22Rv1 (cell line): ENCODE measurements around the gene IFITM5.

ENCODE experiments used
- H3K27ac ChIP-seq: fragments of 450-650 bp; 2 replicates; pipeline ENCODE4 v1.5.1; 2017
- ZFX ChIP-seq: fragments of 450-650 bp; IDR thresholded peaks from 2 replicates; pipeline ENCODE4 v1.6.1; 2017; ENCODE audit warnings: antibody characterized with exemption, borderline replicate concordance
- TF ChIP-seq, protein P1 (sequence below): fragments of 450-650 bp; IDR thresholded peaks from 2 replicates; pipeline ENCODE4 v1.5.1; 2017; ENCODE audit warnings: mild to moderate bottlenecking

Gene IFITM5

DNA sequence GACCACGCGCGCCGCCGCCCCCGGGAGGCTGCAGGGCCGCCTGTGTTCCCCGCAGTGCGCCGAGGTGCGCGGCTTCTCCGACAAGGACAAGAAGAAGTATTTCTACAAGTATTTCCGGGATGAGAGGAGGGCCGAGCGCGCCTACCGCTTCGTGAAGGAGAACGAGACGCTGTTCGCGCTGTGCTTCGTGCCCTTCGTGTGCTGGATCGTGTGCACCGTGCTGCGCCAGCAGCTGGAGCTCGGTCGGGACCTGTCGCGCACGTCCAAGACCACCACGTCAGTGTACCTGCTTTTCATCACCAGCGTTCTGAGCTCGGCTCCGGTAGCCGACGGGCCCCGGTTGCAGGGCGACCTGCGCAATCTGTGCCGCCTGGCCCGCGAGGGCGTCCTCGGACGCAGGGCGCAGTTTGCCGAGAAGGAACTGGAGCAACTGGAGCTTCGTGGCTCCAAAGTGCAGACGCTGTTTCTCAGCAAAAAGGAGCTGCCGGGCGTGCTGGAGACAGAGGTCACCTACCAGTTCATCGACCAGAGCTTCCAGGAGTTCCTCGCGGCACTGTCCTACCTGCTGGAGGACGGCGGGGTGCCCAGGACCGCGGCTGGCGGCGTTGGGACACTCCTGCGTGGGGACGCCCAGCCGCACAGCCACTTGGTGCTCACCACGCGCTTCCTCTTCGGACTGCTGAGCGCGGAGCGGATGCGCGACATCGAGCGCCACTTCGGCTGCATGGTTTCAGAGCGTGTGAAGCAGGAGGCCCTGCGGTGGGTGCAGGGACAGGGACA is 18.4 kb downstream of the IFITM5 start:
- TF ChIP-seq, protein P1, sequence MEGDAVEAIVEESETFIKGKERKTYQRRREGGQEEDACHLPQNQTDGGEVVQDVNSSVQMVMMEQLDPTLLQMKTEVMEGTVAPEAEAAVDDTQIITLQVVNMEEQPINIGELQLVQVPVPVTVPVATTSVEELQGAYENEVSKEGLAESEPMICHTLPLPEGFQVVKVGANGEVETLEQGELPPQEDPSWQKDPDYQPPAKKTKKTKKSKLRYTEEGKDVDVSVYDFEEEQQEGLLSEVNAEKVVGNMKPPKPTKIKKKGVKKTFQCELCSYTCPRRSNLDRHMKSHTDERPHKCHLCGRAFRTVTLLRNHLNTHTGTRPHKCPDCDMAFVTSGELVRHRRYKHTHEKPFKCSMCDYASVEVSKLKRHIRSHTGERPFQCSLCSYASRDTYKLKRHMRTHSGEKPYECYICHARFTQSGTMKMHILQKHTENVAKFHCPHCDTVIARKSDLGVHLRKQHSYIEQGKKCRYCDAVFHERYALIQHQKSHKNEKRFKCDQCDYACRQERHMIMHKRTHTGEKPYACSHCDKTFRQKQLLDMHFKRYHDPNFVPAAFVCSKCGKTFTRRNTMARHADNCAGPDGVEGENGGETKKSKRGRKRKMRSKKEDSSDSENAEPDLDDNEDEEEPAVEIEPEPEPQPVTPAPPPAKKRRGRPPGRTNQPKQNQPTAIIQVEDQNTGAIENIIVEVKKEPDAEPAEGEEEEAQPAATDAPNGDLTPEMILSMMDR: no peak
- TF ChIP-seq ZFX: no peak
- H3K27ac ChIP-seq: peak overlapping the region; percentile 68

DNA sequence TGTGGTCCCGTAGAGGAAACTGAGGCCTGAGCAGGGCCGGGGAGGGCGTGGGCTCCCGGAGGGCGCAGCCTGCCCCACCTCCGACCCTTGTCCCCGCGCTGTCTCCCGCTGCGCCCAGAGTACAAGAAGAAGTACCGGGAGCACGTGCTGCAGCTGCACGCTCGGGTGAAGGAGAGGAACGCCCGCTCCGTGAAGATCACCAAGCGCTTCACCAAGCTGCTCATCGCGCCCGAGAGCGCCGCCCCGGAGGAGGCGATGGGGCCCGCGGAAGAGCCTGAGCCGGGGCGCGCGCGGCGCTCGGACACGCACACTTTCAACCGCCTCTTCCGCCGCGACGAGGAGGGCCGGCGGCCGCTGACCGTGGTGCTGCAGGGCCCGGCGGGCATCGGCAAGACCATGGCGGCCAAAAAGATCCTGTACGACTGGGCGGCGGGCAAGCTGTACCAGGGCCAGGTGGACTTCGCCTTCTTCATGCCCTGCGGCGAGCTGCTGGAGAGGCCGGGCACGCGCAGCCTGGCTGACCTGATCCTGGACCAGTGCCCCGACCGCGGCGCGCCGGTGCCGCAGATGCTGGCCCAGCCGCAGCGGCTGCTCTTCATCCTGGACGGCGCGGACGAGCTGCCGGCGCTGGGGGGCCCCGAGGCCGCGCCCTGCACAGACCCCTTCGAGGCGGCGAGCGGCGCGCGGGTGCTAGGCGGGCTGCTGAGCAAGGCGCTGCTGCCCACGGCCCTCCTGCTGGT is 19.2 kb downstream of the IFITM5 start:
- TF ChIP-seq, protein P1: peak; percentile 36
- TF ChIP-seq ZFX: no peak
- peak overlapping the region; percentile 68 for H3K27ac ChIP-seq

DNA sequence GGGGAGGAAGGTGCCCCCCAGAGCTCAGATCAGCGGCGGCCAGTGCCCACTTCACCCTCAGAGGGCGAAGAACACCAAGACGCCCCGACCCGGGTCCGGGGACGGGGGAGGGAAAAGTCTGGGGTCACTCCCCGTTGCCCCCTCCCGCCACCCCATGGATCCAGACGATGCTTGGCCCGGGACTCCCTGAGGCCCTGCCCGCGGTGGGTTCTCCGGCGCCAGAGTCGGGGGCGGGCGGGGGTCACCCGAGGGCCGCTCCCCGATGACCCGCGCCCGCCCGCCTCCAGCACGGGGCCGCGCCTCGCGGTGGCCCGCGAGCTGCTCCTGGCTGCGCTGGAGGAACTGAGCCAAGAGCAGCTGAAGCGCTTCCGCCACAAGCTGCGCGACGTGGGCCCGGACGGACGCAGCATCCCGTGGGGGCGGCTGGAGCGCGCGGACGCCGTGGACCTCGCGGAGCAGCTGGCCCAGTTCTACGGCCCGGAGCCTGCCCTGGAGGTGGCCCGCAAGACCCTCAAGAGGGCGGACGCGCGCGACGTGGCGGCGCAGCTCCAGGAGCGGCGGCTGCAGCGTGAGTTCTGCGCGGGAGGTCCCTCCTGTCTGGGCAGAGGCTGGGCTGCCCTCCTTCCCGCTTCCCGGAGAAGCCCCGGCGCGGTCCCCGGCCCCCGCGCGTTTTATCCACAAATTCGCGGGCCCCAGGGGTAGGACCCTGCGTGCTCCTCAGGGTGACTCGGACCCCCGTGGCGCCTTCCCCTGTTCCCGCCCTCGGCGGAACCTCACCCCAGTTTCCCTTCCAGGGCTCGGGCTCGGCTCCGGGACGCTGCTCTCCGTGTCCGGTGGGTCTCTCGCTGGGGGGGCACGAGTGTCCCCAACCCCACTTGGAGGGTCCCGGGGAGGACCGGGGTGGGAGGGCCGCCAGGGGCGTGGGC is 20.0 kb downstream of the IFITM5 start:
- TF ChIP-seq ZFX: no peak
- TF ChIP-seq, protein P1: no peak
- H3K27ac ChIP-seq: peak overlapping the region; percentile 68

DNA sequence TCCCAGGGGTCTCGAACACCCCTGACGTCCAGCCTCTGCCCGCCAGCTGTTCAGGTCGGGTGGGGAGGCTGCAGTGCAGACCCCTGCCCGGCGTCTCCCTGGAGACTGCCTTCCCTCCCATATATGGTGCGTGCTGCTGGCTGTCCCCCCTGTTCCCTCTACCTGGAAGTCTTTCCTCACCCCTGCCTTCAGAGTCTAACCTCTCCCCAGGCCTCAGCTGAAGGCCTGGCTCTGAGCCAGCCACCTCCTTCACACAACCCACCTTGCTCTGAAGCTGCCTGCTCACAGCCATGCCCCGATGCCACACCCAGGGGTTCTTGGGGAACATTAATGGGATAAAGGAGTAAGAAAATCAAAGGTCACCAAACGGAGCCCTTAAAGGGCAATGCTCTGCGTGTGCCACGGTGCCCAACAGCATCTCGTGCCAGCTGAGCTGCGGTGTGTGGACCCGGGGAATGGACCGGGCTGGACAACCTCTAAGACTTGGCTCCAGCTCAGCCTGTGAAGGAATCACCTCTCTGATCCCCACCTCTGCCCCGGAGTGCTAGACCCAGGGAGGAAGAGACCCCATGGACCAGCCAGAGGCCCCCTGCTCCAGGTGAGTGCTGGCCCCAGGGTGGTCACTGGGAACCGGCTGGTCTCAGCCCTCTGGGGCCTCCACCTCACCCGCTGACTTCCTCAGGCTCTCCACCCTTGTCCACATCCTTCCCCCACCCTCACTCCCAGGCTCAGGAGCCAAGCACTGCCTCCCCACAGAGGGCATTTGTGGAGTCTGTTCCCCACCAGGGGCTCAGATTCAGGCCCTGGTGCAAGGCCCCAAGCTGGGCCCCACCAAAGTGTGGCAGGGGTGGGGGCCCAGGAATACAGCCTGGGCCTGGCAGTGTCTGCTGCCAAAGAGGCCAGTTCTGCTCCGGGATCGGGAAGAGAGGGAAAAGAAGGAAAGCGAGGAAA is 21.1 kb downstream of the IFITM5 start, which contains the start of gene NLRP6:
TSS of gene NLRP6 (plus strand) at position 407 of the 951 bp plus-strand sequence. CDS start at position 570, 163 bp downstream.
- no peak within 1 kb of the TSS for H3K27ac ChIP-seq
- TF ChIP-seq, protein P1: no peak
- no peak for TF ChIP-seq ZFX

DNA sequence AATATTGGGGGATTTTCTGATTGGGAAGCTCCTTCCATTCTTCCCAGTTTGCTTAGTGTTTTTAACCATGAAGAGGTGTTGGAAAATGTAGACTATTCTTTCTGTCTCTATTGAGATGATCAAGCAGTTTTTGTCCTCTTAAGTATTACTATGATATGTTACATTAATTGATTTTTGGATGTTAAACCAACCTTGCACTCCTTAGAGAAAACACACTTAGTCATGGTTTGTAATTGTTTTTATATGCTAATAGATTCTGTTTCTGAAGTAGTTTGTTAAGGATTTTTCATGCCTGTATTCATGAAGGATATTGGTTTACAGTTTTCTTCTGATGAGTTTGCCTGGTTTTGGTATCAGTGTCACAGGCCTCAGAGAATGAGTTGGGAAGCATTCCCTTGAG is 23.1 kb downstream of the IFITM5 start:
- TF ChIP-seq ZFX: no peak
- TF ChIP-seq, protein P1: no peak
- no peak overlapping the region for H3K27ac ChIP-seq

DNA sequence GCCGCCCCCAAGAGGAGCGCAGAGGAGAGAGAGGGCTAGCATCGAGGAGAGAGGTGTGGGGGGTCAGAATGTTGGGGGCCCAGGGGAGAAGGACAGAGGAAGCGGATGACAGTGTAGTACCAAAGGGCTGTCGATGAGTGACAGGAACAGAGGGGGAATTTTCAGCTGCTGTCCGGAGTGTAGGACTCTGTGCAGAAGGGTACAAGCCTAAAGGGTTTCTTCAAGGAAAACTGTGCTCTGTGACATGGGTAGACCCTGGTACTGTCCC is 26.5 kb downstream of the IFITM5 start:
- H3K27ac ChIP-seq: no peak overlapping the region
- TF ChIP-seq, protein P1: no peak
- TF ChIP-seq ZFX: no peak
